Stimulated activated CD4-positive, alpha-beta T cell treated with anti-CD3 and anti-CD28 coated beads, Interleukin-15, amount 100 ng/mL, for 48 hours (primary cell): ENCODE results near the gene FCAR.
"Not testable (repeated sequence)": the region's sequence is repeated elsewhere in the genome, so short reads cannot be mapped to it uniquely, and the experiment has no call there.

ENCODE experiments used
- DNase-seq, 2 donors: peaks; one replicate each; pipeline ENCODE4 v3.0.0-alpha.2; 2020; ENCODE audit warnings: low read depth in 2 of 2

The FCAR gene

DNA sequence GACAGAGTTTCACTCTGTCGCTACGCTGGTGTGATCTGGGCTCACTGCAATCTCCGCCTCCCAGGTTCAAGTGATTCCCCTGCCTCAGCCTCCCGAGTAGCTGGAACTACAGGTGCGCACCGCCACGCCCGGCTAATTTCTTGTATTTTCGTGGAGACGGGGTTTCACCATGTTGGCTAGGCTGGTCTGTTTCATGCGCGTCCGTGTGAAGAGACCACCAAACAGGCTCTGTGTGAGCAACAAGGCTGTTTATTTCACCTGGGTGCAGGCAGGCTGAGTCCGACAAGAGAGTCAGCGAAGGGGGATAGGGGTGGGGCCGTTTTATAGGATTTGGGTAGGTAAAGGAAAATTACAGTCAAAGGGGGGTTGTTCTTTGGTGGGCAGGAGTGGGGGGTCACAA, 20.1 kb downstream of the FCAR start:
- DNase-seq: not testable (repeated sequence)

DNA sequence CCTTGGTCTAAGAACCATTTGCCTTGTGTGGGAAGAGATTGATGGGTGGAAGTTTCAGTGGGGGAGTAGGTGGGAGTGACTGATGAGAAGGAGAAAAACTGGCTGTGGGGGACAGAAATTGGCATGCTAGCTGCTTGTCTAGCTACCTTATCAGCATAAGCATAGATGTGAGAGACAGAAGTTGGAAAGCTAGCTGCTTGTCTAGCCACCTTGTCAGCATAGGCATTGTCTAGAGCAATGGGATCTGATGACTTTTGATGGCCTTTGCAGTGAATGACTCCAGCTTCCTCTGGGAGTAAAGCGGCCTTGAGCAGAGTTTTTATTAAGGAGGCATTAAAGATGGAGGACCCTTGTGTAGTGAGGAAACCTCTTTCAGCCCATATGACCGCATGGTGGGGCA, 22.0 kb downstream of the FCAR start:
- no peak for DNase-seq

DNA sequence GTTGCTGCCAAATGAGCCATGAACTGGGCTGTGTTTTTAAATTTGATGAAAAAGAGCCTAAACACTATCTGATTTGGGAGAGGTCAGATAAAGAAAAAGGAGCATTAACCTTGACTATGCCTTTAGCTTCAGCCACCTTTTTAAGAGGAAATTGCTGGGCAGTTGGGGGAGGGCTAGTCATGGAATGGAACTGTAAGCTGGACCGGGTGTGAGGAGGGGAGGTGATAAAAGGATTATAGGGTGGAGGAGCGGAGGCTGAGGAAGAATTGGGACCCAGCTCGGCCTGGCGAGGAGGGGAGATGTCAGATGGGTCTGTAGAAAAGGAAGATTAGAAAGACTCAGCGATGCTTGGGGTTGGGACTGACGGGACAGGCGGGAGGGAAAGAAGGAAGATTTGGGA, 24.6 kb downstream of the FCAR start:
- not testable (repeated sequence) for DNase-seq

DNA sequence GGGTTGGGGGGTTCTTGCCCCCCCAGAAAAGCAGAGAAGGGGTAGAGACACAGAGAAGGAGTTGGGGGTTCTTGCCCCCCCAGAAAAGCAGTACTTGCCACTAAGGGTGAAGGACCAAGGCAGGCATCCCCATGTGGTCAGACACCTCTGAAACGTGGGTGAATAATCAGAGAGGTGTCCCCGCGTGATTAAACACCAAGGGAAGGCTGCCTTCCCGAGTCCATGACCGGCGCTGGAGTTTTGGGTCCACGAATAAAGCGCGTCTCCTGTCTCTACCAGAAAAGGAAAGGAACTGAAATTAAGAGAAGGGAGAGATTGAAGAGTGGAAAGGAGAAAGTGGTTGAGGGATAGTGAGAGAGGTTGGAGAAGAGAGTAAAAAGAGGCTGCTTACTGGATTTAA, 25.6 kb downstream of the FCAR start:
- DNase-seq: not testable (repeated sequence)

DNA sequence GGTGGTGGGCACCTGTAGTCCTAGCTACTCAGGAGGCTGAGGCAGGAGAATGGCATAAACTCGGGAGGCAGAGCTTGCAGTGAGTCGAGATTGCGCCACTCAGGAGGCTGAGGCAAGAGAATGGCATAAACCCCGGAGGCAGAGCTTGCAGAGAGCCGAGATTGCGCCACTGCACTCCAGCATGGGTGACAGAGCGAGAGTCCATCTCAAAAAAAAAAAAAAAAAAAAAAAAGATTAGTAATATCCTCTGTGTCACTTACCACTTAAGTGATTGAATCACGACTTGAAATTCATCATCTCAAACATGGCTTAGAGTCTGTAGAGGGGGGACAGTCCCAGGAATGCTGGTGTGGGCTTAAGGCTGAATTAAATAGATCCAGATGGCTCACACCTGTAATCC, 27.1 kb downstream of the FCAR start:
- DNase-seq: not testable (repeated sequence)

DNA sequence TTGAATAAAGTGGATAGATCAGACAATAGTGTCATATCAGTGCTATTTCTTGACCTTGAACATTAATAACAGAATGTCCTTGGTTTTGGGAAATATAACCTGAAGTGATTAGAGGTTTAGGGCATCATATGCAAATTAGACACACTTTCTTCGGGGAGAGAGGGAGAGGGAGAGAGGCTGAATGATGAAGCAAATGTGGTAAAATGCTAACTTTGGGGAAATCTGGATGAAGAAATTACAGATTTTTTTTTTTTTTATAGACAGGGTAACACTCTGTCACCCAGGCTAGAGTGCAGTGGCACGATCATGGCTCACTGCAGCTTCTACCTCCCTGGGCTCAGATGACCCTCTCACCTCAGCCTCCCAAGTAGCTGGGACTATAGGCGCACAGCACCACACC, 28.0 kb downstream of the FCAR start:
- no peak for DNase-seq

DNA sequence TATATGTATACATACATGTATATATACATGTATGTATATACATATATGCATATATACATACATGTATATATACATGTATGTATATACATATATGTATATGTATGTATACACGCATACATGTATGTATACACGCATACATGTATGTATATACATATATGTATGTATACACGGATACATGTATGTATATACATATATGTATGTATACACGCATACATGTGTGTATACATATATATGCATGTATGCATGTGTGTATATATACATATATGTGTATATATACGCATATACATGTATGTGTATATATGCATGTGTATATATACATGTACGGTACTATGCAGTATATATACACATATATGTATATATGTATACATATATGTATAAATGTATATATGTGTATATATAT, 29.3 kb downstream of the FCAR start:
- DNase-seq: no peak

DNA sequence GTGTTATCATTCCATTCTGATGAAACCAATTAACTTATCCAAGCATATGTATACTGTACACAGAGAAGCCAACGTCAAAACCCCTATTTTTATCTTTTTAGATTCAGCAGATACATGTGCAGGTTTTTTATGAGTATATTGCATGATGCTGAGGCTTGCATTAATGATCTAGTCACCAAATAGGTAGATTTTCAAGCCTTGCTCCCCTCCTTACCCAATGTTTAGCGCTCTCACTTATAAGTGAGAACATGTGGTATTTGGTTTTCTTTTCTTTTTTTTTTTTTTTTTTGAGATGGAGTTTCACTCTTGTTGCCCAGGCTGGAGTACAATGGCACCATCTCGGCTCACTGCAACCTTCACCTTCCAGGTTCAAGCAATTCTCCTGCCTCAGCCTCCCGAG, 30.2 kb downstream of the FCAR start:
- not testable (repeated sequence) for DNase-seq

DNA sequence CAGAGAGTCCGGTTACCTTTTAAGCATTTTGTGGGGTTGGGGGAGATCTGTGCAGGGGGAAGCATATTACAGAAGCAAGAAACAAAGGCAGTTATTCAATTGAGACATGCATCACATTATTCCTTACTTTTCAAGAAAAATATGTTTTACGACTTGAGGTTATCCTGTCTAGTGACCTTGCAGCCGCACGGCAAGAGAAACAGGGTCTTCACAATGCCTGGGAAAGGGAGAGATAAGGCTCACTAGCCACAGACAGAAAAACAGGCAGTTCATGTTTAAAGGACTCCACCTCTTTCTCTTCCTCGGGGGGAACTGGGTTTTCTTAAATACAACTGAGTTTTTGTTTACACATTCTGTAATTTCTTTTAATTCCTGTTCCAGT, 31.4 kb downstream of the FCAR start:
- DNase-seq: no peak

DNA sequence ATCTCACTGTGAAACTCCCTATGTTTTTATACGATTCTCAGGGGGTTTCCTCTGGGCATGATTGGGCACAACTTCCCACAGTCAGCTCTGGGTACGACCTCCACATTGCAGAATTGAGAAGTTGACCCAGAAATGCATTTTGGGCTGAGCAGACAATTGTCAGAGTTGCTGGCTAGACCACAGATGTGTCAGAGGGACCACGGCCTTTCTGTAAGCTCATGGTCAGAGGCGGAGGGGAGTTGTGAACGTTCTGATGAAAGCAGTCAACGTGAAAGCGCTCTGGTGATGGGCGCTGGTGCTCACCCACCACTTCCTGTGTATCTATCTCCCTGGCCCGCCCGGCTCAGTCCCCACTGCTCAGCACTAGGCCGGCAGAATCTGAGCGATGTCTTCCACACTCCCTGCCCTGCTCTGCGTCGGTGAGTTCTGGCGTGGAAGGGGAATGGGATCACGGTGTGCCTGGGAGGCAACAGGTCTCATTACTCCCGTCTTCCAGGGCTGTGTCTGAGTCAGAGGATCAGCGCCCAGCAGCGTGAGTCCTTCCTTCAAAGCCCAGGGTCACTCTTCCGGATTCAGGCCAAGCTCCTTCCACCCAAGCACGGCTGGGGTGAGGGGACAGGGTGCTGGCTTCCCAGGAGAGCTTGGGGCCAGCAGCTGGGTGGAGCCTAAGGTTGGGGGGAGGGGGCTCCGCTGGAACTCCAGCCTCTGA, 31.9 kb downstream of the FCAR start, which contains the start of gene NCR1:
TSS of gene NCR1 (plus strand) at position 346 of the 709 bp plus-strand sequence. CDS start at position 386, 40 bp downstream.
- DNase-seq: no peak

DNA sequence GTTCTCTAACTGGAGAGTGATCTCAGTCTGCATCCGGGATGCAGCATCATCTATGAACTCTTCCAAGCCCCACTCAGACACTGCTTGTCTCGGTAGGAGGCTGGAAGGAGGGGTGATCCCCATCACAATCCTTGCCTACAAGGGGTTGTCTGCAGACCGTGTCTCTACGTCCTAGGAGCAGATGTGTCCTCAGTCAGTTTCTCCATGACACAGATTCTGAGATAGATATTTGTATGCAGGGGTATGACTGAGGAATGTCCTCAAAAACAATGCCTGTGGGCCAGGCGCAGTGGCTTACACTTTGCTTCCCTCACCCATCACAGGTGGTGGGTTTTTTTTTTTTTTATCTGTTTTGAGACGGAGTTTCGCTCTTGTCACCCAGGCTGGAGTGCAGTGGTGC, 32.8 kb downstream of the FCAR start:
- DNase-seq: no peak

DNA sequence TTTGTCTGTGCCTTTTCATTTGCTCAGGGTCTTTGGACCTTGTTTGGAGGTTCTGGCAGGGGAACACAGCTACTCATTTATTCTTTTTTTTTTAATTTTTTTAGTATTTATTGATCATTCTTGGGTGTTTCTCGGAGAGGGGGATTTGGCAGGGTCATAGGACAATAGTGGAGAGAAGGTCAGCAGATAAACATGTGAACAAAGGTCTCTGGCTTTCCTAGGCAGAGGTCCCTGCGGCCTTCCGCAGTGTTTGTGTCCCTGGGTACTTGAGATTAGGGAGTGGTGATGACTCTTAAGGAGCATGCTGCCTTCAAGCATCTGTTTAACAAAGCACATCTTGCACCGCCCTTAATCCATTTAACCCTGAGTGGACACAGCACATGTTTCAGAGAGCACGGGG, 33.9 kb downstream of the FCAR start:
- DNase-seq: not testable (repeated sequence)

DNA sequence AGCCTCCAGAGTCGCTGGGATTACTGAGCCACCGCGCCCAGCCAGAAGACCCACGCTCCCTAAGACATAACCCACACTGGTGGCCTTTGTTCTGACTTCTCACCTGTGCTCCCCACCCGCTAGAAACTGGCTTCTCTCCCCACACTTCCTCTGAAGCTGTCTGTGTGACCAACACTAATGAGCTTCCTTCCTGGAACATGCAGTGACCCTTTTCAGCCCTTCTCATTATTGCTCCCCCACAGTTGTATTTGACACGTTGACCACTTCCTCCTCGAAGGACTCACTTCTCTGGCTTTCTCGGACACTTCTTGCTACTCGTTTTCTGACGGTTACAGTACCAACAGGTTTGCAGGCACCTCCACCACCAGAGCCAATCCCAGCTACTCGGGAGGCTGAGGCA, 42.8 kb downstream of the FCAR start:
- DNase-seq: no peak

DNA sequence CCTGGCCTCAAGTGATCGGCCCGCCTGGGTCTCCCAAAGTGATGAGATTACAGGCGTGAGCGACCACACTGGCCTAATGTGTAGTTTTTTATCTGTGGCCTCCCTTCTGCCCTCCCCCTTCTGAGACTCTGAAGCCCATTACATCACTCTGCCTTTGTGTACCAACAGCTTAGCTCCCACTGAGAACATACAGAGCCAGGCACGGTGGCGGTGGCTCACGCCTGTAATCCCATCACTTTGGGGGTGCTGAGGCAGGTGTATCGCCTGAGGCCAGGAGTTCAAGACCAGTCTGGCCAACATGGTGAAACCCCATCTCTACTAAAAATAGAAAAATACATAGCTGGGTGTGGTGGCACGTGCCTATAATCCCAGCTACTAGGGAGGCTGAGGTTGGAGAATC, 44.5 kb downstream of the FCAR start:
- DNase-seq: no peak

DNA sequence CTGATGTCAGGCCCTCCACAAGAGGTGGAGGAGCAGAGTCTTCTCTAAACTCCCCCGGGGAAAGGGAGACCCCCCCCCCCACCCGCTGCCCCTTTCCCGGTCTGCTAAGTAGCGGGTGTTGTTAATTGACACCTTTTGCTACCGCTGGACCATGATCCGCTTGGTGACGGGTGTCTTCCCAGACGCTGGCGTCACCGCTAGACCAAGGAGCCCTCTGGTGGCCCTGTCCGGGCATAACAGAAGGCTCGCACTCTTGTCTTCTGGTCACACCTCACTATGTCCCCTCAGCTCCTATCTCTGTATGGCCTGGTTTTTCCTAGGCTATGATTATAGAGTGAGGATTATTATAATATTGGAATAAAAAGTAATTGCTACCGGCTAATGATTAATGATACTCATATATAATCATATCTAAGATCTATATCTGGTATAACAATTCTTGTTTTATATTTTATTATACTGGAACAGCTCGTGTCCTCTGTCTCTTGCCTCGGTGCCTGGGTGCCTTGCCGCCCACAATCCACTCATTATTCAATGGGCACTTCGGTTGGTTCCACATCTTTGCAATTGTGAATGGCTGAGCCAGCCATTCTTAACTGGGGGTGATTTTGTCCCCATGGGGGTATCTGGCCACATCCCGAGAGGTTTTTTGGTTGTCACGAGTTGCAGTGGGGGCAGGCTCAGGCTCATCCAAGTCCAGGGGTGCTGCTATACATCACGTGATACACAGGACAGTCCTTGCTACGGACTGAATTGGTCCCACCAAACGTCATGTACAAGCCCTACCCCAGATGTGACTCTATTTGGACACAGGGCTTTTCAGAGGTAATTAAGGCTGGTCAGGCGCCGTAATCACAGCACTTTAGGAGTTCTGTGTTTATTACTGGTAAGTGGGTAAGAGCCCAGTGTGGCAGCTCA, 45.9 kb downstream of the FCAR start:
- DNase-seq: not testable (repeated sequence)

DNA sequence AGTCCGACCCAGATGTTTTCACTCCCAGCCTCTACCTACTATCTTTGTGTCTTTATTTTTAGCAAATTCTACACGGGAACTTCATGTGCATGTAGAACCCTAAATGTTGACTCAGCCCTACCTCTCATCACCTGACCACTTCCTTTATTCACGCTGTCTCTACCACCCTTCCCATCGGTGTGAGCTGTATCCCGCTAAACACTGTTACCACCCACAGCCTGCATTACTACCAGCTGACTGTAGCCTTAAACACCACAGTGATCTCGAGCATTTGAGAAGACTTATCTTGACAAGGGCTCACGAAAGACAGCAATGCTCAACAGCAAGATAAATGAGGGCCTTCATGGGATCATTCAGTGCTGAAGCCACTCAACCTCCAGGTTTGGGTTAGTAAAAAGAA, 47.0 kb downstream of the FCAR start:
- no peak for DNase-seq

DNA sequence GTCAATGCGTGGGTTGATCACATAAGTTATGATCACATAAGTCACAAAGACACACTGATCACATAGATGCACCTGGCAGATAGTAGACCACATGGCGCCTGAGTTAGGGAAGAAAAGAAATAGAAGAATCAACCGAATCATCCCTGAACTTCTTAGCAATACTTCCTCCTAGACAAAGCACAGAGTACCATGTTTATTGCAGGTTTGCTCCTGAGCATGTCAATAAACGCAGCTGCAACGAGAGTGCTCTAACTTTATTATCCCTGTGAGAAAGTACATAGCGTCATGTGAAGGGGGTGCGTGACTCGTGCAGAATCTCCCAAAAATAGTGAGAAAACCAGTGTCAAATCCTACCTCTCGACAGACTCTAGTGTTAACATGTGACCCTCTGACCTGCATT, 49.2 kb downstream of the FCAR start:
- DNase-seq: no peak

DNA sequence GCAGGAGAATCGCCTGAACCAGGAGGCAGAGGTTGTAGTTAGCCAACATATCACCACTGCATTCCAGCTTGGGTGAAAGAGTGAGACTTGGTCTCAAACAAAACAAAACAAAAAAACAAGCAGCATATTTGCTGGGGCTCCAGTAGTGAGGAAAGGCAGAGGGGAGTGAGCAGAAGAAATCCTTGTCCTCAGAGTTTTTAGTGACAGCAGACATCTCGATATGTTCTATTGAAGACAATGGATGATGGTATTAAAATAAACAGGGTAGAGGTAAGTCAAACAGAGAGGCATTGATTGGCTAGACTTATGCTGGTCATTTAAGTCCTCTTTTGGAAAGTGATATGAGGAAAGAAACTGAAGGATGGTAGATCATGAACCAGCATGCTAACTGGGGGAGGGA, 54.3 kb downstream of the FCAR start:
- DNase-seq: no peak

DNA sequence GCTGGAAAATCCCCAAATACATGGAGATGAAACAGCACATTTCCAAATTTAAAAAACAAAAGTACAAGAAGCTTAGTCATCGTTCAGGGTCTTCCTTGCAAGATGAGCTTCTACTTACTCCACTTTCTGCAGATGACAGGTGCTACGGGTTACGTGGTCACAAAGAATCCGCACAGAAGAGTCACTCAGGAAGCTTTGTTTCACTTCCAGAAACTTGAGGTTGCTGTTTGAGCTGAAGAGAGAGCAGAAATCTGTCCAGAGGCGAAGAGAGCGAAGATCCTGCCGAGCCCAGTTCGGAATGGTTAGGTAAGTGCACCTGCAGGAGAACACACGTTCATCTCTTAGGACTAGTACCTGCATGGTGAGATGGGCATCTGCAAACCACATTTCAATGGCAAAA, 63.9 kb downstream of the FCAR start:
- no peak for DNase-seq

DNA sequence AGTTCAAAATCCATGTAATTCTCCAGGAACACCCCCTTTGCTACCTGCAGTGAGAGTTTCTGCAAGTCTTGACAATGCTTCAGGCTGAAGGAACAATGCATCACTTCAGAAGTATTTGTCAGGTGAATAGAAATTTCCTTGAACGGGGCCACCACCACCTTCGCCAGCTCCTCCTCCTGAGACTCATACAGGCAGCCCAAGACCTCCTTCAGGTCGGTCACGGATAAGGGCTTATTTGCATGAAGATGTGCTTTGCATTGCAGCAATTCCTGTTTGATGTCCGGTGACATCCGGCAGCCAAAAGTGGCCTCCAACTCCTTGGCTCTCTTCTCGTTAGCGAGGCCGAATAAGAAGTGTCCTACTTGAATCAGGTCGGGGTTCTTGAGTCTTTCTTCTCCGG, 64.9 kb downstream of the FCAR start:
- no peak for DNase-seq

DNA sequence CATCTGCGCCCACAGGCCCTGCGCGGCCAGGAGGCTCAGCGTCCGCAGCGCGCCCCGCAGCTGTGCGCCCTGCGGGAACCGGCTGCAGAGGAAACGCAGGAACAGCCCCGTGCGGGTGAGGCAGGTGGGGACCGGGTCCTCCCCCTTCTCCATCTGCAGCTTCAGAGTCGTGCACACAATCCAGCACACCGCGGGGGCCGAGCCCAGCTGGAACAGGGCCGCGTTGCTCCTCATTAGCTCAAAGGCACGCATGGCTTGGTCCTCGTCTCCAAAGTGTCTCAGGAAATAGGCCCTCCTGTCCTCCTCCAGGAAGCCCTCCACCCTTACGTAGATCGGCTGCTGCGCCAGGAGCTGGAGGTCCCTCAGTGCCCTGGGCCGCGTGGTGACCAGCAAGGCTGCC, 65.5 kb downstream of the FCAR start:
- not testable (repeated sequence) for DNase-seq
